ENCODE results near the gene ASB3.

DNA sequence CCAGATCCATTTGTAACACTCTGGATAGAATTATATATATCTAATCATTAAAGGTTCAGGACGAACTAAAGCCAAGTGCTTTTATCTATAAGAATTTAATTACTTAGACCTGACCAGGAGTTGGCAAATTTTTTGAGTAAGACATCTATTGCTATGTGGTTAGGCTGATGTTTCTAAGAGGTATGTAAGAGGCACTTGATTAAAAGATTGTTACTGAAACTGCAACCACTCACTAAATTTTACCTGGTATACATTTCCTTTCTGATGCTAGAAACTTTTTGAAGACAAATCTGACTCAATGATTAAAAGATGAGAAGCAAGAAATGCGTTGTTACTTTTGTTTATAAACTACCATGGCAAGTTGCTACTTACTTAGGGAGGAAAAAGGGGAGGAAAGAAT is 95.9 kb downstream of the ASB3 start:
- TF ChIP-seq, protein P1, sequence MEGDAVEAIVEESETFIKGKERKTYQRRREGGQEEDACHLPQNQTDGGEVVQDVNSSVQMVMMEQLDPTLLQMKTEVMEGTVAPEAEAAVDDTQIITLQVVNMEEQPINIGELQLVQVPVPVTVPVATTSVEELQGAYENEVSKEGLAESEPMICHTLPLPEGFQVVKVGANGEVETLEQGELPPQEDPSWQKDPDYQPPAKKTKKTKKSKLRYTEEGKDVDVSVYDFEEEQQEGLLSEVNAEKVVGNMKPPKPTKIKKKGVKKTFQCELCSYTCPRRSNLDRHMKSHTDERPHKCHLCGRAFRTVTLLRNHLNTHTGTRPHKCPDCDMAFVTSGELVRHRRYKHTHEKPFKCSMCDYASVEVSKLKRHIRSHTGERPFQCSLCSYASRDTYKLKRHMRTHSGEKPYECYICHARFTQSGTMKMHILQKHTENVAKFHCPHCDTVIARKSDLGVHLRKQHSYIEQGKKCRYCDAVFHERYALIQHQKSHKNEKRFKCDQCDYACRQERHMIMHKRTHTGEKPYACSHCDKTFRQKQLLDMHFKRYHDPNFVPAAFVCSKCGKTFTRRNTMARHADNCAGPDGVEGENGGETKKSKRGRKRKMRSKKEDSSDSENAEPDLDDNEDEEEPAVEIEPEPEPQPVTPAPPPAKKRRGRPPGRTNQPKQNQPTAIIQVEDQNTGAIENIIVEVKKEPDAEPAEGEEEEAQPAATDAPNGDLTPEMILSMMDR (IDR thresholded peaks at IDR 0.05; ENCODE audit: low read depth, low read length), result no peak
- no peak for TF ChIP-seq EZH2phosphoT487 (IDR thresholded peaks at IDR 0.05; ENCODE audit: low read depth)

Data from OCI-LY3 (cell line).